ENCODE measurements around the gene WLS.

GRCh38 chr1:68103884-68104554 is 128.3 kb downstream of the WLS start:
- TF ChIP-seq, protein P1, sequence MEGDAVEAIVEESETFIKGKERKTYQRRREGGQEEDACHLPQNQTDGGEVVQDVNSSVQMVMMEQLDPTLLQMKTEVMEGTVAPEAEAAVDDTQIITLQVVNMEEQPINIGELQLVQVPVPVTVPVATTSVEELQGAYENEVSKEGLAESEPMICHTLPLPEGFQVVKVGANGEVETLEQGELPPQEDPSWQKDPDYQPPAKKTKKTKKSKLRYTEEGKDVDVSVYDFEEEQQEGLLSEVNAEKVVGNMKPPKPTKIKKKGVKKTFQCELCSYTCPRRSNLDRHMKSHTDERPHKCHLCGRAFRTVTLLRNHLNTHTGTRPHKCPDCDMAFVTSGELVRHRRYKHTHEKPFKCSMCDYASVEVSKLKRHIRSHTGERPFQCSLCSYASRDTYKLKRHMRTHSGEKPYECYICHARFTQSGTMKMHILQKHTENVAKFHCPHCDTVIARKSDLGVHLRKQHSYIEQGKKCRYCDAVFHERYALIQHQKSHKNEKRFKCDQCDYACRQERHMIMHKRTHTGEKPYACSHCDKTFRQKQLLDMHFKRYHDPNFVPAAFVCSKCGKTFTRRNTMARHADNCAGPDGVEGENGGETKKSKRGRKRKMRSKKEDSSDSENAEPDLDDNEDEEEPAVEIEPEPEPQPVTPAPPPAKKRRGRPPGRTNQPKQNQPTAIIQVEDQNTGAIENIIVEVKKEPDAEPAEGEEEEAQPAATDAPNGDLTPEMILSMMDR (conservative IDR thresholded peaks at IDR 0.05) = no peak
- TF ChIP-seq ZFX (IDR thresholded peaks at IDR 0.05) = no peak
